ENCODE data around the gene ZNF341. TPM values are rescaled to one million over a fixed set of nuclear protein-coding genes. Genes with fewer than 3 reads are reported as not detected.

ZNF341 gene
- total and polyA plus RNA-seq, 9 of the 15 experiments (the other 6 are each of a cell fraction or from before 2014, with no cell fraction given), result 0.08 to 2.6 (median 1.0) TPM

- peak; percentile 57; the same call in 1 of the 2 replicates for TF ChIP-seq MTA3 (IDR thresholded peaks at IDR 0.05; ENCODE audit: borderline replicate concordance)
- TF ChIP-seq U2AF1 (optimal IDR thresholded peaks at IDR 0.05; ENCODE audit: low read depth, low read length), result no peak
- TF ChIP-seq ZNF239 (CRISPR knock-in tag; IDR thresholded peaks at IDR 0.05), result no peak
- peak; percentile 27 for TF ChIP-seq TAF1 (IDR thresholded peaks at IDR 0.05; ENCODE audit: control insufficient read depth, extremely low read depth, insufficient read depth, low read length, severe bottlenecking)
- TF ChIP-seq ZSCAN32 (CRISPR knock-in tag; IDR thresholded peaks at IDR 0.05), result no peak
- TF ChIP-seq, protein P1, sequence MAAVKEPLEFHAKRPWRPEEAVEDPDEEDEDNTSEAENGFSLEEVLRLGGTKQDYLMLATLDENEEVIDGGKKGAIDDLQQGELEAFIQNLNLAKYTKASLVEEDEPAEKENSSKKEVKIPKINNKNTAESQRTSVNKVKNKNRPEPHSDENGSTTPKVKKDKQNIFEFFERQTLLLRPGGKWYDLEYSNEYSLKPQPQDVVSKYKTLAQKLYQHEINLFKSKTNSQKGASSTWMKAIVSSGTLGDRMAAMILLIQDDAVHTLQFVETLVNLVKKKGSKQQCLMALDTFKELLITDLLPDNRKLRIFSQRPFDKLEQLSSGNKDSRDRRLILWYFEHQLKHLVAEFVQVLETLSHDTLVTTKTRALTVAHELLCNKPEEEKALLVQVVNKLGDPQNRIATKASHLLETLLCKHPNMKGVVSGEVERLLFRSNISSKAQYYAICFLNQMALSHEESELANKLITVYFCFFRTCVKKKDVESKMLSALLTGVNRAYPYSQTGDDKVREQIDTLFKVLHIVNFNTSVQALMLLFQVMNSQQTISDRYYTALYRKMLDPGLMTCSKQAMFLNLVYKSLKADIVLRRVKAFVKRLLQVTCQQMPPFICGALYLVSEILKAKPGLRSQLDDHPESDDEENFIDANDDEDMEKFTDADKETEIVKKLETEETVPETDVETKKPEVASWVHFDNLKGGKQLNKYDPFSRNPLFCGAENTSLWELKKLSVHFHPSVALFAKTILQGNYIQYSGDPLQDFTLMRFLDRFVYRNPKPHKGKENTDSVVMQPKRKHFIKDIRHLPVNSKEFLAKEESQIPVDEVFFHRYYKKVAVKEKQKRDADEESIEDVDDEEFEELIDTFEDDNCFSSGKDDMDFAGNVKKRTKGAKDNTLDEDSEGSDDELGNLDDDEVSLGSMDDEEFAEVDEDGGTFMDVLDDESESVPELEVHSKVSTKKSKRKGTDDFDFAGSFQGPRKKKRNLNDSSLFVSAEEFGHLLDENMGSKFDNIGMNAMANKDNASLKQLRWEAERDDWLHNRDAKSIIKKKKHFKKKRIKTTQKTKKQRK (IDR thresholded peaks at IDR 0.05; ENCODE audit: borderline replicate concordance, low read depth, low read length), result no peak
- no peak for TF ChIP-seq NELFE (IDR thresholded peaks at IDR 0.05; ENCODE audit: insufficient read depth, insufficient read length)
- peak; percentile 81 for TF ChIP-seq PML (IDR thresholded peaks at IDR 0.05; ENCODE audit: low read length)
- peak; percentile 97 for TF ChIP-seq HDAC2 (IDR thresholded peaks at IDR 0.05)
- no peak for TF ChIP-seq DACH1 (IDR thresholded peaks at IDR 0.05; ENCODE audit: partially characterized antibody)
- TF ChIP-seq FOS (IDR thresholded peaks at IDR 0.05; ENCODE audit: extremely low read depth, insufficient read length), result peak; percentile 43
- TF ChIP-seq SMAD4 (CRISPR knock-in tag; conservative IDR thresholded peaks at IDR 0.05), result peak; percentile 54; the same call in 1 of the 2 replicates
- TF ChIP-seq HBP1 (CRISPR knock-in tag; IDR thresholded peaks at IDR 0.05), result no peak
- TF ChIP-seq SMAD3 (CRISPR knock-in tag; conservative IDR thresholded peaks at IDR 0.05), result no peak
- peak; percentile 77 for TF ChIP-seq CTBP1 (IDR thresholded peaks at IDR 0.05; ENCODE audit: borderline replicate concordance)
- TF ChIP-seq L3MBTL2 (IDR thresholded peaks at IDR 0.05), result peak; percentile 49; the same call in 1 of the 2 replicates
- TF ChIP-seq NCOA1 (IDR thresholded peaks at IDR 0.05; ENCODE audit: low read depth), result peak; percentile 63; the same call in 1 of the 2 replicates
- TF ChIP-seq NFRKB (IDR thresholded peaks at IDR 0.05; ENCODE audit: low read depth), result no peak
These were observed 41.8 kb upstream of the ZNF341 start (continued) for GRCh38 chr20:33689973-33690372.

Measured in K562 (cell line).